Measurements from ENCODE around the gene TRAP1. TPM values are rescaled to one million over a fixed set of nuclear protein-coding genes. Genes with fewer than 3 reads are reported as not detected.

Gene TRAP1
- total and polyA plus RNA-seq, 4 donors, result 78.3 to 148 (median 112) TPM

DNA sequence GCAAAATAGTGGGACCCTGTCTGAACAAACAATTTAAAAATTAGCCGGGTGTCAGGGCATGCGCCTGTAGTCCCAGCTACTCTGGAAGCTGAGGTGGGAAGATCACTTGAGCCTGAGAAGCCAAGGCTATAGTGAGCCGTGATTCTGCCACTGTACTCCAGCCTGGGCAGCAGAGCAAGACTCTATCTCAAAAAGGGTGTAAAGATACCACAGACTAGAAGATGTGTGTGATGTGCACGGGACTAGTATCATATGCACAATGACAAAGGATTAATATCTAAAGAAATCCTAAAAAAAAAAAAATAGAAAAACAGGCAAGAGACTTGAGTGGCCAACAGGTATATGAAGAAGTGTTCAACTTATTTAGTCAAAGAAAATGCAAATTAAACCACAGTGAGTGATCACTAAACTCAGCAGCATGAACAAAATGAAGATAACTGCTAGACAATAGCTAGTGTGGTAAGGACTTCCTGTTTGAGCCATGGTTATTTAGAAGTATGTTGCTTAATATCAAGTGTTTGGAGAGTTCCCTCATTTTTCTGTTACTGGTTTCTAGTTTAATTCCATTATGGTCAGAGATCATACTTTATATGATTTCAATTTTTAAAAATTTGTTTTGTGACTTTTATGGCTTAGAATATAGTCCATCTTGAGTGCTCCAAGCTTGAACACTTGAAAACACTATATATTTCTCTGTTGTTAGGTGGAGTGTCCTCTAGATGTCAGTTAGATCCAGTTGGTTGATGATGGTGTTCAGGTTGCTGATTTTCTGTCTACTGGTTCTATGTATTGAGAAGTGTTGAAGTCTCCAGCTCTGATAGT, 91.2 kb downstream of the TRAP1 start:
- Histone ChIP-seq H3K4me1 (ENCODE audit: control insufficient read depth in 4 of 4, insufficient read depth in 4 of 4, low read length in 3 of 4) (peaks cover 0 to 2% (median 0%) of the 10 kb centered on the region in 4 donors), H3K36me3 (ENCODE audit: control insufficient read depth in 4 of 4, insufficient read depth in 3 of 4, low read depth in 1 of 4, low read length in 3 of 4) (no peaks in the 10 kb centered on the region), H3K9ac (ENCODE audit: low read depth in 1 of 2, low read length in 2 of 2) (no peak overlapping the region), H3K9me3 (ENCODE audit: control insufficient read depth in 4 of 4, low read length in 3 of 4) (no peaks in the 10 kb centered on the region), H3K27ac (ENCODE audit: low read depth in 1 of 2, low read length in 2 of 2) (no peak overlapping the region), H3K4me3 (ENCODE audit: low read depth in 1 of 3, low read length in 3 of 3) (no peak overlapping the region), H3K27me3 (ENCODE audit: control insufficient read depth in 4 of 4, insufficient read depth in 4 of 4, low read length in 3 of 4) (no peaks in the 10 kb centered on the region)
- 88% methylated on average over 4 of the region's 4 CpGs for WGBS
- TF ChIP-seq JUND (IDR thresholded peaks at IDR 0.05) (no peak), HNF4A (conservative IDR thresholded peaks at IDR 0.05) (no peak), HNF4G (IDR thresholded peaks at IDR 0.05) (no peak), RAD21 (IDR thresholded peaks at IDR 0.05) (no peak), NR2F2 (IDR thresholded peaks at IDR 0.05) (no peak), RXRA (IDR thresholded peaks at IDR 0.05) (no peak)
- no peak for DNase-seq (ENCODE audit: low spot score)

DNA sequence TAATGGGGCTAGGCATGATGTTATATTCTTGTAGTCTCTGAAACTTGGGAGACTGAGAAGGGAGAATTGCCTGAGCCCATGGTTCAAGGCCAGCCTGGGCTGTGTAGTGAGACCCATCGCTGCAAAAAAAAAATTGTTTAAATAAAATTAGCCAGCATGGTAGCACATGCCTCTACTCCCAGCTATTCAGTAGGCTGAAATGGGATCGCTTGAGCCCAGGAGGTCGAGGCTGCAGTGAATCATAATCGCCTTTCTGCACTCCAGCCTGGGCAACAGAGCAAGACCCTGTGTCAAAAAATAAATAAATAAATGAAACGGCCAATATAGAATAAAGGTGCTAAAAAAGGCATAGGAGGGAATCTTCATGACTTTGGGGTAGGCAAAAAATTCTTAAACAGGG, 92.0 kb downstream of the TRAP1 start:
- Histone ChIP-seq H3K4me1 (ENCODE audit: control insufficient read depth in 4 of 4, insufficient read depth in 4 of 4, low read length in 3 of 4) (peaks cover 0 to 4% (median 0%) of the 10 kb centered on the region in 4 donors), H3K27ac (ENCODE audit: low read depth in 1 of 2, low read length in 2 of 2) (no peak overlapping the region), H3K27me3 (ENCODE audit: control insufficient read depth in 4 of 4, insufficient read depth in 4 of 4, low read length in 3 of 4) (no peaks in the 10 kb centered on the region), H3K9me3 (ENCODE audit: control insufficient read depth in 4 of 4, low read length in 3 of 4) (no peaks in the 10 kb centered on the region), H3K9ac (ENCODE audit: low read depth in 1 of 2, low read length in 2 of 2) (no peak overlapping the region), H3K36me3 (ENCODE audit: control insufficient read depth in 4 of 4, insufficient read depth in 3 of 4, low read depth in 1 of 4, low read length in 3 of 4) (no peaks in the 10 kb centered on the region), H3K4me3 (ENCODE audit: low read depth in 1 of 3, low read length in 3 of 3) (no peak overlapping the region)
- 95% methylated on average over 5 of the region's 5 CpGs for WGBS
- TF ChIP-seq SP1 (IDR thresholded peaks at IDR 0.05), result no peak
- TF ChIP-seq HNF4A (conservative IDR thresholded peaks at IDR 0.05), result no peak
- TF ChIP-seq FOXA1 (IDR thresholded peaks at IDR 0.05), result no peak
- TF ChIP-seq, protein P1, sequence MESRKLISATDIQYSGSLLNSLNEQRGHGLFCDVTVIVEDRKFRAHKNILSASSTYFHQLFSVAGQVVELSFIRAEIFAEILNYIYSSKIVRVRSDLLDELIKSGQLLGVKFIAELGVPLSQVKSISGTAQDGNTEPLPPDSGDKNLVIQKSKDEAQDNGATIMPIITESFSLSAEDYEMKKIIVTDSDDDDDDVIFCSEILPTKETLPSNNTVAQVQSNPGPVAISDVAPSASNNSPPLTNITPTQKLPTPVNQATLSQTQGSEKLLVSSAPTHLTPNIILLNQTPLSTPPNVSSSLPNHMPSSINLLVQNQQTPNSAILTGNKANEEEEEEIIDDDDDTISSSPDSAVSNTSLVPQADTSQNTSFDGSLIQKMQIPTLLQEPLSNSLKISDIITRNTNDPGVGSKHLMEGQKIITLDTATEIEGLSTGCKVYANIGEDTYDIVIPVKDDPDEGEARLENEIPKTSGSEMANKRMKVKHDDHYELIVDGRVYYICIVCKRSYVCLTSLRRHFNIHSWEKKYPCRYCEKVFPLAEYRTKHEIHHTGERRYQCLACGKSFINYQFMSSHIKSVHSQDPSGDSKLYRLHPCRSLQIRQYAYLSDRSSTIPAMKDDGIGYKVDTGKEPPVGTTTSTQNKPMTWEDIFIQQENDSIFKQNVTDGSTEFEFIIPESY (IDR thresholded peaks at IDR 0.05), result no peak
- no peak for TF ChIP-seq GABPA (IDR thresholded peaks at IDR 0.05 in 1 of 2, conservative IDR thresholded peaks at IDR 0.05 in 1 of 2)
- TF ChIP-seq, protein P2, sequence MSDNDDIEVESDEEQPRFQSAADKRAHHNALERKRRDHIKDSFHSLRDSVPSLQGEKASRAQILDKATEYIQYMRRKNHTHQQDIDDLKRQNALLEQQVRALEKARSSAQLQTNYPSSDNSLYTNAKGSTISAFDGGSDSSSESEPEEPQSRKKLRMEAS (IDR thresholded peaks at IDR 0.05), result no peak
- TF ChIP-seq NR2F2 (IDR thresholded peaks at IDR 0.05), result no peak
- TF ChIP-seq, protein P3, sequence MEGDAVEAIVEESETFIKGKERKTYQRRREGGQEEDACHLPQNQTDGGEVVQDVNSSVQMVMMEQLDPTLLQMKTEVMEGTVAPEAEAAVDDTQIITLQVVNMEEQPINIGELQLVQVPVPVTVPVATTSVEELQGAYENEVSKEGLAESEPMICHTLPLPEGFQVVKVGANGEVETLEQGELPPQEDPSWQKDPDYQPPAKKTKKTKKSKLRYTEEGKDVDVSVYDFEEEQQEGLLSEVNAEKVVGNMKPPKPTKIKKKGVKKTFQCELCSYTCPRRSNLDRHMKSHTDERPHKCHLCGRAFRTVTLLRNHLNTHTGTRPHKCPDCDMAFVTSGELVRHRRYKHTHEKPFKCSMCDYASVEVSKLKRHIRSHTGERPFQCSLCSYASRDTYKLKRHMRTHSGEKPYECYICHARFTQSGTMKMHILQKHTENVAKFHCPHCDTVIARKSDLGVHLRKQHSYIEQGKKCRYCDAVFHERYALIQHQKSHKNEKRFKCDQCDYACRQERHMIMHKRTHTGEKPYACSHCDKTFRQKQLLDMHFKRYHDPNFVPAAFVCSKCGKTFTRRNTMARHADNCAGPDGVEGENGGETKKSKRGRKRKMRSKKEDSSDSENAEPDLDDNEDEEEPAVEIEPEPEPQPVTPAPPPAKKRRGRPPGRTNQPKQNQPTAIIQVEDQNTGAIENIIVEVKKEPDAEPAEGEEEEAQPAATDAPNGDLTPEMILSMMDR (IDR thresholded peaks at IDR 0.05; ENCODE audit: low read depth, low read length, missing input control), result no peak
- TF ChIP-seq, protein P4, sequence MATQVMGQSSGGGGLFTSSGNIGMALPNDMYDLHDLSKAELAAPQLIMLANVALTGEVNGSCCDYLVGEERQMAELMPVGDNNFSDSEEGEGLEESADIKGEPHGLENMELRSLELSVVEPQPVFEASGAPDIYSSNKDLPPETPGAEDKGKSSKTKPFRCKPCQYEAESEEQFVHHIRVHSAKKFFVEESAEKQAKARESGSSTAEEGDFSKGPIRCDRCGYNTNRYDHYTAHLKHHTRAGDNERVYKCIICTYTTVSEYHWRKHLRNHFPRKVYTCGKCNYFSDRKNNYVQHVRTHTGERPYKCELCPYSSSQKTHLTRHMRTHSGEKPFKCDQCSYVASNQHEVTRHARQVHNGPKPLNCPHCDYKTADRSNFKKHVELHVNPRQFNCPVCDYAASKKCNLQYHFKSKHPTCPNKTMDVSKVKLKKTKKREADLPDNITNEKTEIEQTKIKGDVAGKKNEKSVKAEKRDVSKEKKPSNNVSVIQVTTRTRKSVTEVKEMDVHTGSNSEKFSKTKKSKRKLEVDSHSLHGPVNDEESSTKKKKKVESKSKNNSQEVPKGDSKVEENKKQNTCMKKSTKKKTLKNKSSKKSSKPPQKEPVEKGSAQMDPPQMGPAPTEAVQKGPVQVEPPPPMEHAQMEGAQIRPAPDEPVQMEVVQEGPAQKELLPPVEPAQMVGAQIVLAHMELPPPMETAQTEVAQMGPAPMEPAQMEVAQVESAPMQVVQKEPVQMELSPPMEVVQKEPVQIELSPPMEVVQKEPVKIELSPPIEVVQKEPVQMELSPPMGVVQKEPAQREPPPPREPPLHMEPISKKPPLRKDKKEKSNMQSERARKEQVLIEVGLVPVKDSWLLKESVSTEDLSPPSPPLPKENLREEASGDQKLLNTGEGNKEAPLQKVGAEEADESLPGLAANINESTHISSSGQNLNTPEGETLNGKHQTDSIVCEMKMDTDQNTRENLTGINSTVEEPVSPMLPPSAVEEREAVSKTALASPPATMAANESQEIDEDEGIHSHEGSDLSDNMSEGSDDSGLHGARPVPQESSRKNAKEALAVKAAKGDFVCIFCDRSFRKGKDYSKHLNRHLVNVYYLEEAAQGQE (IDR thresholded peaks at IDR 0.05), result no peak
- TF ChIP-seq, protein P5, sequence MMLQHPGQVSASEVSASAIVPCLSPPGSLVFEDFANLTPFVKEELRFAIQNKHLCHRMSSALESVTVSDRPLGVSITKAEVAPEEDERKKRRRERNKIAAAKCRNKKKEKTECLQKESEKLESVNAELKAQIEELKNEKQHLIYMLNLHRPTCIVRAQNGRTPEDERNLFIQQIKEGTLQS (IDR thresholded peaks at IDR 0.05), result no peak
- no peak for TF ChIP-seq HNF4G (IDR thresholded peaks at IDR 0.05)
- no peak for TF ChIP-seq JUND (IDR thresholded peaks at IDR 0.05)
- no peak for TF ChIP-seq EGR1 (IDR thresholded peaks at IDR 0.05; ENCODE audit: low read depth in 2 of 2)
- no peak for TF ChIP-seq RXRA (IDR thresholded peaks at IDR 0.05)
- no peak for TF ChIP-seq RAD21 (IDR thresholded peaks at IDR 0.05)
- TF ChIP-seq TAF1 (conservative IDR thresholded peaks at IDR 0.05), result no peak
- no peak for TF ChIP-seq FOXA2 (IDR thresholded peaks at IDR 0.05)
- DNase-seq (ENCODE audit: low spot score), result no peak

All from liver (tissue), 9 donors.